NCI-H146 (cell line): ENCODE measurements around the gene KRTAP24-1.

Experiments
- DNase-seq: peaks from one replicate; lab custom pipeline; 2025; lab: John Stamatoyannopoulos, UW

Gene KRTAP24-1

GRCh38 chr21:30282850-30283249 is at the start of gene KRTAP24-1:
TSS of gene KRTAP24-1 (minus strand) at chr21:30282950. CDS start at chr21:30282932, 18 bp downstream.
- DNase-seq: no peak

- DNase-seq: no peak
These were observed 46.6 kb upstream of the KRTAP24-1 start for GRCh38 chr21:30329203-30329875.

- no peak for DNase-seq
These were observed 43.6 kb upstream of the KRTAP24-1 start for GRCh38 chr21:30326390-30326789.

GRCh38 chr21:30320215-30320614 is 37.5 kb upstream of the KRTAP24-1 start, which contains the start of gene KRTAP26-1:
TSS of gene KRTAP26-1 (minus strand) at chr21:30320315. CDS start at chr21:30320035, 280 bp downstream.
- no peak for DNase-seq

GRCh38 chr21:30315701-30316100 is 33.0 kb upstream of the KRTAP24-1 start:
- no peak for DNase-seq

- no peak for DNase-seq
These were observed 24.1 kb upstream of the KRTAP24-1 start for GRCh38 chr21:30306884-30307283.

GRCh38 chr21:30305136-30305535 is 22.4 kb upstream of the KRTAP24-1 start:
- no peak for DNase-seq

- DNase-seq: no peak
These were observed 6.5 kb upstream of the KRTAP24-1 start, which contains the start of gene KRTAP25-1 for GRCh38 chr21:30289215-30289614. TSS of gene KRTAP25-1 (minus strand) at chr21:30289514. CDS start at chr21:30289490, 24 bp downstream.

GRCh38 chr21:30271611-30272010 is 11.1 kb downstream of the KRTAP24-1 start:
- DNase-seq: no peak

GRCh38 chr21:30271156-30271555 is 11.6 kb downstream of the KRTAP24-1 start:
- no peak for DNase-seq

- DNase-seq: no peak
These were observed 12.8 kb downstream of the KRTAP24-1 start for GRCh38 chr21:30269803-30270530.

- DNase-seq: peak; percentile 14
These were observed 14.0 kb downstream of the KRTAP24-1 start for GRCh38 chr21:30268608-30269197.

GRCh38 chr21:30257773-30258172 is 25.0 kb downstream of the KRTAP24-1 start:
- peak; percentile 49 for DNase-seq

- no peak for DNase-seq
These were observed 26.6 kb downstream of the KRTAP24-1 start for GRCh38 chr21:30256100-30256499.

GRCh38 chr21:30255679-30256078 is 27.1 kb downstream of the KRTAP24-1 start:
- DNase-seq: no peak

- no peak for DNase-seq
These were observed 31.0 kb downstream of the KRTAP24-1 start for GRCh38 chr21:30251781-30252180.

GRCh38 chr21:30249936-30250335 is 32.8 kb downstream of the KRTAP24-1 start:
- no peak for DNase-seq

- no peak for DNase-seq
These were observed 33.9 kb downstream of the KRTAP24-1 start for GRCh38 chr21:30248844-30249243.

GRCh38 chr21:30245061-30245460 is 37.7 kb downstream of the KRTAP24-1 start:
- no peak for DNase-seq

- DNase-seq: no peak
These were observed 39.1 kb downstream of the KRTAP24-1 start for GRCh38 chr21:30243691-30244090.

GRCh38 chr21:30240661-30241060 is 42.1 kb downstream of the KRTAP24-1 start:
- DNase-seq: no peak

- DNase-seq: no peak
These were observed 44.6 kb downstream of the KRTAP24-1 start for GRCh38 chr21:30238168-30238567.

GRCh38 chr21:30234643-30235042 is 48.1 kb downstream of the KRTAP24-1 start:
- no peak for DNase-seq
